B cell (primary cell): ENCODE measurements around the gene SOX6. TPM values are rescaled to one million over a fixed set of nuclear protein-coding genes. Genes with fewer than 3 reads are reported as not detected.

Source experiments
- ATAC-seq: fragments of 200-7000 bp; cut with Tn5 transposase; one replicate; pipeline ENCODE4 v1.10.0; 2021; ENCODE audit warnings: low read depth, mild to moderate bottlenecking, moderate number of reproducible peaks, moderate library complexity
- CTCF ChIA-PET: fragments of 350-600 bp; sonication (Branson Sonifier 250); formaldehyde crosslinking; loops from one replicate; lab custom pipeline; 2021; ENCODE audit warnings: antibody characterized with exemption, inconsistent platforms; lab: Charles Lee
- POLR2A ChIA-PET: fragments of 350-600 bp; sonication (Branson Sonifier 250); formaldehyde crosslinking; loops from one replicate; lab custom pipeline; 2021; ENCODE audit warnings: antibody characterized with exemption; lab: Charles Lee
- DNase-seq: peaks from one replicate; pipeline ENCODE4 v3.0.0; 2013
- H2AFZ ChIP-seq: 2 replicates; pipeline ENCODE4 v1.6.1; 2012; ENCODE audit warnings: mild to moderate bottlenecking, low read depth, low read length; ENCODE audit not compliant: insufficient read depth, poor library complexity, severe bottlenecking
- H3K27ac ChIP-seq, 2 donors: 1 replicate in 1 of 2; 2 replicates in 1 of 2; pipeline ENCODE4 v1.5.1; 2012 to 2013; ENCODE audit warnings: low read length in 2 of 2, mild to moderate bottlenecking in 2 of 2, moderate library complexity in 1 of 2
- H3K27me3 ChIP-seq, 4 experiments: fragments of 200-600 bp in 1 of 4; sonication (generic) in 1 of 4; replicated peaks in 1 of 4; 1 replicate in 2 of 4; 2 replicates in 2 of 4; pipeline versions ENCODE4 v1.6.1 to v1.7.0; 2013 to 2016; ENCODE audit warnings: low read length in 3 of 4, mild to moderate bottlenecking in 2 of 4, mixed read lengths in 1 of 4, moderate library complexity in 1 of 4; ENCODE audit not compliant: insufficient read depth in 4 of 4, control insufficient read depth in 3 of 4; ENCODE audit errors: control extremely low read depth in 1 of 4
- H3K36me3 ChIP-seq, 2 experiments: replicated peaks in 1 of 2; 1 replicate in 1 of 2; 2 replicates in 1 of 2; pipeline versions ENCODE4 v1.6.1 to v1.7.1; 2013; ENCODE audit warnings: low read length in 1 of 2; ENCODE audit not compliant: insufficient read depth in 2 of 2, control insufficient read depth in 1 of 2; ENCODE audit errors: control extremely low read depth in 1 of 2, extremely low read depth in 1 of 2
- H3K4me1 ChIP-seq, 2 donors: fragments of 200-600 bp in 1 of 2; sonication (generic) in 1 of 2; 1 replicate in 1 of 2; 2 replicates in 1 of 2; pipeline versions ENCODE4 v1.5.1 to v1.6.1; 2013 to 2017; ENCODE audit warnings: low read length in 2 of 2; ENCODE audit not compliant: control insufficient read depth in 2 of 2, insufficient read depth in 2 of 2
- H3K4me2 ChIP-seq: replicated peaks from 2 replicates; pipeline ENCODE3; 2012; ENCODE audit warnings: mild to moderate bottlenecking, low read depth, low read length; ENCODE audit not compliant: poor library complexity, severe bottlenecking
- H3K4me3 ChIP-seq, 5 experiments: fragments of 200-600 bp in 1 of 5; sonication (generic) in 1 of 5; 1 replicate in 3 of 5; 2 replicates in 2 of 5; pipeline versions ENCODE4 v1.5.1 to v1.7.0; 2011 to 2016; ENCODE audit warnings: low read length in 4 of 5, mild to moderate bottlenecking in 4 of 5, low read depth in 2 of 5, control low read depth in 1 of 5, moderate library complexity in 1 of 5; ENCODE audit not compliant: insufficient read depth in 1 of 5; ENCODE audit errors: control extremely low read depth in 1 of 5, extremely low read depth in 1 of 5
- H3K79me2 ChIP-seq: fragments of 200-600 bp; sonication (generic); one replicate; pipeline ENCODE4 v1.6.0; 2016; ENCODE audit warnings: low read length; ENCODE audit not compliant: control insufficient read depth, insufficient read depth
- H3K9ac ChIP-seq: fragments of 200-600 bp; sonication (generic); 2 replicates; pipeline ENCODE4 v1.6.1; 2017; ENCODE audit warnings: mild to moderate bottlenecking, low read length, moderate library complexity
- H3K9me3 ChIP-seq, 3 donors: one replicate each; pipeline versions ENCODE4 v1.6.1 to v1.7.1; 2013; ENCODE audit warnings: low read length in 2 of 3; ENCODE audit not compliant: control insufficient read depth in 2 of 3, insufficient read depth in 1 of 3; ENCODE audit errors: control extremely low read depth in 1 of 3
- H4K20me1 ChIP-seq: 2 replicates; pipeline ENCODE4 v1.6.0; 2012; ENCODE audit warnings: mild to moderate bottlenecking, low read length; ENCODE audit not compliant: insufficient read depth, control insufficient read depth, poor library complexity, severe bottlenecking
- H3K27ac Mint-ChIP-seq: one replicate; pipeline ENCODE4 v1.8.0; 2021; ENCODE audit warnings: mixed read lengths
- H3K27me3 Mint-ChIP-seq: one replicate; pipeline ENCODE4 v1.8.0; 2021; ENCODE audit warnings: mixed read lengths
- H3K4me1 Mint-ChIP-seq: one replicate; pipeline ENCODE4 v1.8.0; 2021; ENCODE audit warnings: mixed read lengths
- H3K4me3 Mint-ChIP-seq: one replicate; pipeline ENCODE4 v1.8.0; 2021; ENCODE audit warnings: mixed read lengths
- H3K9me3 Mint-ChIP-seq: one replicate; pipeline ENCODE4 v1.8.0; 2022; ENCODE audit warnings: mixed read lengths; ENCODE audit not compliant: insufficient read depth
- CTCF ChIP-seq: fragments of 200-600 bp; IDR thresholded peaks from one replicate; pipeline ENCODE4 v1.8.0; 2022; ENCODE audit warnings: antibody characterized with exemption, mild to moderate bottlenecking
- EZH2 ChIP-seq: IDR thresholded peaks from 2 replicates; pipeline ENCODE4 v1.6.1; 2012; ENCODE audit warnings: borderline replicate concordance, low read depth, mild to moderate bottlenecking, moderate library complexity, low read length; ENCODE audit not compliant: insufficient read depth, poor library complexity, severe bottlenecking
- intact Hi-C: fragments of 100-400 bp; cut with micrococcal nuclease; formaldehyde crosslinking; loops from one replicate; pipeline ENCODE4 v1.10.0; 2022
- polyA plus RNA-seq: library from polyadenylated mRNA; depleted of rRNA; stranded (reverse); fragments of >200 nt; gene quantifications from 2 replicates; pipeline ENCODE4 v1.2.3, GENCODE V29; 2012
- total RNA-seq, 2 donors: library from RNA; stranded (reverse); fragments of 120-200 nt in 1 of 2; gene quantifications; 1 replicate in 1 of 2; 2 replicates in 1 of 2; pipeline versions ENCODE4 v1.2.3 to v1.2.4, GENCODE V29; 2013 to 2022

Gene SOX6
- total and polyA plus RNA-seq, 2 donors (not counting 1 experiment from before 2014, with no cell fraction given) = not detected

- no peak for DNase-seq
- Histone ChIP-seq H3K27ac (no peak overlapping the region), H3K9ac (no peak overlapping the region), H3K79me2 (no peaks in the 10 kb centered on the region), H3K4me2 (no peak overlapping the region), H3K36me3 (no peaks in the 10 kb centered on the region), H2AFZ (no peak overlapping the region), H3K27me3 (no peaks in the 10 kb centered on the region), H3K4me1 (no peaks in the 10 kb centered on the region), H4K20me1 (no peaks in the 10 kb centered on the region), H3K4me3 (no peak overlapping the region), H3K9me3 (no peaks in the 10 kb centered on the region)
- Mint-ChIP-seq H3K4me3 (no peak overlapping the region), H3K27me3 (no peaks in the 10 kb centered on the region), H3K27ac (no peak overlapping the region), H3K4me1 (no peaks in the 10 kb centered on the region), H3K9me3 (no peaks in the 10 kb centered on the region)
- ChIA-PET CTCF (no interaction called here), POLR2A (no interaction called here)
- intact Hi-C loops = no loop called here
- TF ChIP-seq CTCF = no peak
- ATAC-seq = no peak
Observed at GRCh38 chr11:16158426-16158994, 197.8 kb downstream of the SOX6 start.

- Histone ChIP-seq H3K27ac (no peak overlapping the region), H3K36me3 (no peaks in the 10 kb centered on the region), H3K4me3 (no peak overlapping the region), H3K27me3 (no peaks in the 10 kb centered on the region), H3K4me2 (no peak overlapping the region), H4K20me1 (no peaks in the 10 kb centered on the region), H3K4me1 (no peaks in the 10 kb centered on the region), H3K9me3 (peaks cover 0 to 4% (median 0%) of the 10 kb centered on the region in 3 donors), H3K79me2 (no peaks in the 10 kb centered on the region), H2AFZ (no peak overlapping the region), H3K9ac (no peak overlapping the region)
- intact Hi-C loops = no loop called here
- TF ChIP-seq CTCF = no peak
- no peak for TF ChIP-seq EZH2
- no peak for DNase-seq
- no peak for ATAC-seq
- Mint-ChIP-seq H3K4me3 (no peak overlapping the region), H3K4me1 (no peaks in the 10 kb centered on the region), H3K9me3 (no peaks in the 10 kb centered on the region), H3K27ac (no peak overlapping the region), H3K27me3 (no peaks in the 10 kb centered on the region)
- CTCF ChIA-PET = no interaction called here
- POLR2A ChIA-PET = no interaction called here
Observed at GRCh38 chr11:16157327-16157726, 199.0 kb downstream of the SOX6 start.
